ENCODE results near the gene EYS.

The EYS gene

DNA sequence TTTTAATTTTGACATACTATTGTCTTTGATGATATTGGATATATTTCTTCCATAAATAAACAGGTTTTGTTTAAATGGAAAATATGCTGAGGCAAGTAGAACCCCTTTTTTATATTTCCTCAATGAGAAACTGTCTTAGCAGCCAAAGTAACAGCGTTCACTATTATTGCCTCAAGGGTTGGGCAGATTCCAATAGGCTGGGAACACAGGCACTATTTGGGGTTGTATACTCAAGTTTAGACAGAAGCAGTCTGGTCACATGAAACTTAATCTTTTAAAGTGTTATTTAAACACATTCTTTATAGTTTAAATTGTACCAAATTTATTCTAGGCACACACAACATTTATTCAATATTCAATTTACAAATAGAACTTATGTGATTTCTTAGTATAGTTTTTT lies 520.2 kb downstream of the EYS start:
- no peak for TF ChIP-seq POLR2A (IDR thresholded peaks at IDR 0.05; ENCODE audit: low read depth, low read length)
- DNase-seq (ENCODE audit: insufficient read length, low spot score) (no peak), FAIRE-seq (no peak)

DNA sequence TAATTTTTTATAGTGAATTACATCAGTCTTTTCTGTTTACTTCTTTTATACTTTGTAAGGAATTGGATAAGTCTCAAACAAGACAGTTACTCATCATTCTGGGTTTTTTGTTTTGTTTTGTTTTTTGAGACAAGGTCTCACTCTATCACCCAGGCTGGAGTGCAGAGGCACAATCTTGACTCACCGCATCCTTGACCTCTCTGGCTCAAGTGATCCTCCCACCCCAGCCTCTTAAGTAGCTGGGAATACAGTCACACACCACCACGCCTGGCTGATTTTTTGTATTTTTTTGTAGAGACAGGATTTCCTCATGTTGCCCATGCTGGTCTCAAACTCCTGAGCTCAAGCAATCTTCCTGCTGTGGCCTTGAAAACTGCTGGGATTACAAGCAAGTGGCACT lies 524.3 kb downstream of the EYS start:
- FAIRE-seq, result no peak
- DNase-seq (ENCODE audit: insufficient read length, low spot score), result no peak
- TF ChIP-seq POLR2A (IDR thresholded peaks at IDR 0.05; ENCODE audit: low read depth, low read length), result no peak

DNA sequence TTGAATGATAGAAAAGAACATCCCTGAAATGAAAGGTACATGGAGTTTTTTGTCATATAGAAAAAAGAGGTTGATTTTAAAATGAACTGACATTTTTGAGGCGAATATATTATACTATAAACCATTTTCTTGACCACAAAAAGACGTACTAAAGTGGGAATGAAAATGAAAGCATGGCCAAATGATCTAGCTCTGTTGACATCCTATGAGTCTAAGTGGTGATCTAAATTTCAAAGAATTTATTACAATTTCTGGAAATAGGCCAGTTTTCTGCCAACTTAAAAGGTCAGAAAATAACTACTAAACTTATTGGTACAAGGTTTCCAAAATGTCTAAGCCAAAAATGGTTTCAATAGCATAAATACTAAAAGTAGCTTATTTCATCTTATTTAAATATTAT lies 536.8 kb downstream of the EYS start:
- DNase-seq (ENCODE audit: insufficient read length, low spot score) (no peak), FAIRE-seq (no peak)
- no peak for TF ChIP-seq POLR2A (IDR thresholded peaks at IDR 0.05; ENCODE audit: low read depth, low read length)

DNA sequence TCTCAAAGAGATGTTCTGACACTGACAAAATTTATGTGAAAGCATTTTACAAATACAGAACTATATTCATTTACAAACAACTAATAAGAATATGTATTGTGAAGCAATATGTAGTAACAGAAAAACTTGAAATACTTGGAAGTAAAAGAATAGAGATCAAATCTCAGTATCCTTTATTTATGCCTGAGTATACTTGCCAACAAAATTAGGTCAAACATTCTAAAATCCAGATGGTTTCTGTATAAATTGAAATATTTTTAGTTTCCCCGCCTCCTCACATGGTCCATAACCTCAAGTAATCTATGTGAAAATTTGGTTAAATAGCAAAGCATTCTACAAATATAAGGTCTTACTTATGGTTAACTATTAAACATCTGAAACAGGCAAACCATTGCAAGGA lies 545.4 kb downstream of the EYS start:
- TF ChIP-seq POLR2A (IDR thresholded peaks at IDR 0.05; ENCODE audit: low read depth, low read length), result no peak
- no peak for DNase-seq (ENCODE audit: insufficient read length, low spot score)
- FAIRE-seq, result no peak

DNA sequence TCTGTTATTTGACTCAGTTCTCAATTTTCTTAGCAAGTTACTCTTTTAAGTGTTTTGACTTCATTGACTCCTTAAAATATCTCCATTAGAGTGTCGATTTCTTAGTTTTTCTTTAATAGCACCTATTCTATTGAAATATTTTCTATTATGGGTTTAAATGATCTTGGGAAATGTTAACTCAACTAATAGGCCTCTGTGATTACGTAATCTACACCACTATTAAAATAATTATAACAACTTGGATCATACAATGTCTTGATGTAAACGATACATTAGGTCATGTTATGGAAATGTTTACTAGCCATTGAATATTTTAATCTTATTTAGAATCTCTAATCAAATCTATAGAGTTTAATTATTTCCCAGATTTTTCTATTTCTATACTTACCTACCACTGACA lies 550.0 kb downstream of the EYS start:
- TF ChIP-seq POLR2A (IDR thresholded peaks at IDR 0.05; ENCODE audit: low read depth, low read length), result no peak
- FAIRE-seq (no peak), DNase-seq (ENCODE audit: insufficient read length, low spot score) (no peak)

DNA sequence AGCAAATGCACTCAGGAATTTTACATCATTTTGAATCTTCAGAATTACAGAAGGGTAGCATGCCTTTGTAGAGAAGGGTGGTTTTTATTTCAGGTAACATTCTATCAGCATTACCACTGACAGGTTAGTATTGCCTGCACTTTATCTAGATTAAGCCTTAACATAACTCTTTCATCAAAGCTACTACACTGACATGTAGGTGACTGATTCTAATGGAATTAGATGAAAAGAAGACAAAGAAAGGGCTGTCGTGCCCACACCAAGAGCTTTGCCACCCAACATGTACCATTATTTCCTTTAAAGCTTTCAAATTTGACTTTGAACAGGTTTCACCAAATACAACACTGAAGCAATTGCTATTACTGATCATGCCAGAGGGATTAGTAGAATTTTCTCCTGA lies 551.9 kb downstream of the EYS start:
- DNase-seq (ENCODE audit: insufficient read length, low spot score) (no peak), FAIRE-seq (no peak)
- no peak for TF ChIP-seq POLR2A (IDR thresholded peaks at IDR 0.05; ENCODE audit: low read depth, low read length)

DNA sequence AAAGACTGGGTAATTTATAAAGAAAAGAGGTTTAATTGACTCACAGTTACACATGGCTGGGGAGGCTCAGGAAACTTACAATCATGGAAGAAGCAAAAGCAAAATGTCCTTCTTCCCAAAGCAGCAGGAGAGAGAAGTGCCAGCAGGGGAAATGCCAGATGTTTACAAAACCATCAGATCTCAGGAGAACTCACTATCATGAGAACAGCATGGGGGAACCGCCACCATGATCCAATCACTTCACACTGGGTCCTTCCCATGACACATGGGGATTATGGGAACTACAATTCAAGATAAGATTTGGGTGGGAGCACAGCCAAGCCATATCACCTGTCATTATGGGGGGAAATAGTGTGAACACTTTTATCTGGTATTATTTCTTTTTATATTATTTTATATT lies 557.2 kb downstream of the EYS start:
- FAIRE-seq, result no peak
- TF ChIP-seq POLR2A (IDR thresholded peaks at IDR 0.05; ENCODE audit: low read depth, low read length), result no peak
- DNase-seq (ENCODE audit: insufficient read length, low spot score), result no peak

DNA sequence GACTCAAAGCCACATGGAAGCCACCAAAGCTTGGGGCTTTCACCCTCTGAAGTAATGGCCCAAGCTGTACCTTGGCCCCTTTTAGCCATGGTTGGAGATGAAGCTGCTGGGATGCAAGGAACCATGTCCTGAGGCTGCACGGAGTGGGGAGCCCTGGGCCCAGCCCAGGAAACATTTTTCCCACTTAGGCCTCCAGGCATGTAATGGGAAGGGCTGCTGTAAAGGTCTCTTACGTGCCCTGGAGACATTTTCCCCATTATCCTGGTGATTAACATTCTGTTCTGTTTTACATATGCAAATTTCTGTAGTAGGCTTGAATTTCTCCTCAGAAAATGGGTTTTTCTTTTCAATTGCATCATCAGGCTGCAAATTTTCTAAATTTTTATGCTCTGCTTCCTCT lies 558.2 kb downstream of the EYS start:
- TF ChIP-seq POLR2A (IDR thresholded peaks at IDR 0.05; ENCODE audit: low read depth, low read length), result no peak
- DNase-seq (ENCODE audit: insufficient read length, low spot score) (no peak), FAIRE-seq (no peak)

DNA sequence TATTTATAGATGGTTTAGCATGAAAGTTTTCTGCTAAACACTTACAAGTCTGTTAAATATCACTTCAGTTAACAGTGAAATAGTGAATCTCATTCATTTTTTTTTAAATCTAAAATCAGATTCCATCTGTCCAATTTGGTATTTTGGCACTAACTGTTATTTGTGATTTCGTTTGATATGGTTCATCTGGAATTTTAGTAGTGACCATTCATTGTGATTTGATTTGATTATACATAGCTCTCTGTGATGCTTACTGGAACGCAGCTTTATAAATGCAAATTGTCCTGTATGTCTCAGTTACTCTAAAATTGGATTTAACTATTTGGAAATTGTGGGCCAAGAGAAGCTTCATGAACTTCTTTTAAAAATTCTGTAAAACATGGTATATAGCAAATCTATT lies 571.5 kb downstream of the EYS start:
- no peak for TF ChIP-seq POLR2A (IDR thresholded peaks at IDR 0.05; ENCODE audit: low read depth, low read length)
- DNase-seq (ENCODE audit: insufficient read length, low spot score), result no peak
- no peak for FAIRE-seq

DNA sequence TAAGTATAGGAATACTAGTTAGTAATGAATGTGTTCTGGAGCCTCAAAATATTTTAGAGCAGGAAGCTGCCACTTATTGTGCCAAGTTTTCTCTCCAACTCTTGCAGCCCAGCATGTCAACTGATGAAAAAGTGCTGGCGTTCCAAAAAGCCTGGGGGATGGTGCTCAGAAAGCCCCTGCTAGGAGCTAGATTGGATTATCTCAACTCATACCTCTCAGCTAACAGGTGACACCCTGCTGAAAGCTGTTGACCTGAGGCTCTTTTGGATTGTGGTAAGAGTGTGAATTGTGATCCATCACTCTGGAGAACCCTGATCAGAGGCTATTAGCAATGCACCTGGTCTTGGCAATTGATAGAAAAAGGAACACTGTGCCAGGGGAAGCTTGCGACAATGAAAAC lies 580.4 kb downstream of the EYS start:
- DNase-seq (ENCODE audit: insufficient read length, low spot score) (no peak), FAIRE-seq (no peak)
- TF ChIP-seq POLR2A (IDR thresholded peaks at IDR 0.05; ENCODE audit: low read depth, low read length), result no peak

DNA sequence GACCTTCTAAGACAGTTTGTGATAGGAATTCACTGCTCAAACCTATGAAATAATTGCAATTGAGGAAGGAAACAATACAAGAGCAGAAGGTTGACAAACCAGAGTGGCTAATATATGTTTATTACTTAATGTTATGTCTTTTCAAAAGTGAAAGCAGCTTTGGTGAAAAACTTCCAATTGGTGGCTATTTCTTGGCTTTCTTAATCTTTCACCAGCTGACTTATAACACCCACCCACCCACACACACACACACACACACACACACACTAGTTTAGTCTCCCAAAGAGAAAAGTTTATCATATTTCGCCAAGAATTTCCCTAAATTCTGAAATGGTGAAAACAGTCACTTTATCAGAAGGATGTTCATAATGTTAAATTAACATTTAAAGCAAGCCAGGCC lies 583.5 kb downstream of the EYS start:
- DNase-seq (ENCODE audit: insufficient read length, low spot score) (no peak), FAIRE-seq (no peak)
- no peak for TF ChIP-seq POLR2A (IDR thresholded peaks at IDR 0.05; ENCODE audit: low read depth, low read length)

DNA sequence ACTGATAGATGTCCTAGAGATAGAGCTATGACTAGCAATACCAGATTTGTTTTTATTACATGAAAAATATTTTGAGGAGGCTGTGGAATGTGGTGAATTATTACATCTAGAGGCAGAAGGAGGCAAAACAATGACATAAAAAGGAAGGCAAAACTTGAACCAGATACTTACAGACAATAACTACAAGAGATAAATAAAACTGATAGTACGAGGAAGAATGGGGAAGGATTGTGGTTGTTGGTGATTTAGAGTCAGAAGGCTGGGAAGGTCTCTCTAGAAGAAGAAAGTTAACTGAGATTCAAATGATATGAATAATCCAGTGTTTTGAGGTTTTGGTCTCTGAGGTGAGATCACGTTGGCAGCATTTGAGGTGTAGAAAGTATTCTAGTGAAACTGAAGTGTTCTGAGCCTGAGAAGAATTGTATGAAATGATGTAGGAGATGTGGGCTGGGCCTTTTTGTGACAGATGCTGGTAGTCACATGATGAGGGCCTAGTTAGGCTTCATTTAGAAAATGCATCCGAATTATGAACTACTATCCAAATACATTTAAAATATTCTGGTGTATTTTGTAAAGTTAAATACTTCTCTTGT lies 589.1 kb downstream of the EYS start:
- TF ChIP-seq POLR2A (IDR thresholded peaks at IDR 0.05; ENCODE audit: low read depth, low read length), result no peak
- no peak for DNase-seq (ENCODE audit: insufficient read length, low spot score)
- no peak for FAIRE-seq

DNA sequence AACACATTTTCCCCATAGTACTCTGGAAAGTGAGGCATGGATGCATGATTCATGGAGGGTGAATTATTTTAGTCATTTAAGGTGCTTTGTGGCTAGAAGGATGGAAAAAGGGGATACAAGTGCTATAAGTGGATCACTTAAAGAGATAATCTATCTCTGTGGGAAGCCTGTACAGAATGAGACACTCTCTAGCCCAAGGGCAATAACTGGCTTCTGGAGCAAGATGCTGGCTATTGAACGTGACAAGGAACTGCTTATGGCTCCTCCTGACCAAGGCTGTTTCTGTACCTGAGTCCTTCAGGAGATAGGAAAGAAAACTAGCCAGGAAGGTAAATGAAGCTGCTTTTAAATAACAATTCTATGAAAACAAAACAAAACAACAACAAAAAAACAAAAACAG lies 590.7 kb downstream of the EYS start:
- DNase-seq (ENCODE audit: insufficient read length, low spot score), result no peak
- FAIRE-seq, result no peak
- TF ChIP-seq POLR2A (IDR thresholded peaks at IDR 0.05; ENCODE audit: low read depth, low read length), result no peak

DNA sequence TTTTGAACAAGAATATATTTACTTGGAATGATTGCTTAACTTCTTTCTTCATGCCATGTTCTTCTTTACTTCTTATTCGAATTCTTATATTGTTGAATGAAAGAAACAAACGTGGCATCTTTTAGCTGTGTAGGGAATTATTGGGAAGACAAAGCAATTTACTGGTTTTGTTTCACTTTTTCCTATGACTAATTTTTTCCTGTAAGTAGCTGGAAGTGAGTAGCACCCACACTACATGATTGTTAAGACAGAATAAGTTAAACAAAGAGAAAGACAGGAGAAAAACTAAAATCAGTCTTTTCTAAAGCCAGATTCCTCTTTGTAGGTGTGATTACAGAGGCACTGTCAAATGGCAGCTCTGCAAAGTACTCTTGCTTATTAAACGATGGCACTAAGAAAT lies 593.4 kb downstream of the EYS start:
- DNase-seq (ENCODE audit: insufficient read length, low spot score) (no peak), FAIRE-seq (peak; percentile 36)
- TF ChIP-seq POLR2A (IDR thresholded peaks at IDR 0.05; ENCODE audit: low read depth, low read length), result no peak

DNA sequence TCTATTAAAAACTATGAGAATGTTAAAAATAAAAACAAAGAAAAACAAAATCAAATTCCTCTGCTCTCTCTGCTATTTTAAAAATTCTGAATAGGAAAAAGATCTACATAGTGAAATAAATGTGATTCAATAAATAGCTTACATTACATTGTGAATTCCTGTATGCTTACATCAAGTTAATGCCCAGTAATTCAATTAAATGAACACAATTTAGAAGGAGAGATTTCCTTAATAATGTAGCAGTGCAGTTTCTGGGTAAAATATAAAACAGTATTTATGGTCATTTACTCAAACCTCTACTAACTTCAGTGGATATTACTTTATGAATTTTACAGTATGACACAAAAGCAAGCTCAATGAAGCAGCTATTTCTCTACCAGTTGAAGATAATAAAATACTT lies 594.6 kb downstream of the EYS start:
- no peak for DNase-seq (ENCODE audit: insufficient read length, low spot score)
- no peak for TF ChIP-seq POLR2A (IDR thresholded peaks at IDR 0.05; ENCODE audit: low read depth, low read length)
- FAIRE-seq, result no peak

DNA sequence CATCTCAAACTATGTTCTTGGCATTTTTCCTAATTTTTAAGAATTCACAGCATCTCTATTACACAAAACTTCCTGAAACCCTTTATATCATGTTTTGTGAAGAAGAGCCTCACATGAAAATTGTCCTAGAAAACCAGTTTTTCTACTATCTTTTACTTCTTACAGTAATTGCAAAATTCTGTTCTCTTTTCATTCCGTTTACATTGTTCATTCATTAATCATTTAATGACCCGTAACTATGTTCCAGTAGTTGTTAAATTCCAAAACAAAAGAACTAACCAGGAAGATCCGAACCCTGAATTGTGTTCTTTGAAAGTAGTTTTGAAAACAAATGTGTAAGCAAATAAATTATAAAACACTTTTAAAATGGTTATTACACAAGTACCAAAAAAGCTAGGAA lies 597.0 kb downstream of the EYS start:
- FAIRE-seq, result no peak
- DNase-seq (ENCODE audit: insufficient read length, low spot score), result no peak
- TF ChIP-seq POLR2A (IDR thresholded peaks at IDR 0.05; ENCODE audit: low read depth, low read length), result no peak
